ENCODE measurements around the gene PITPNC1. TPM values are rescaled to one million over a fixed set of nuclear protein-coding genes. Genes with fewer than 3 reads are reported as not detected.

Gene PITPNC1
- polyA plus RNA-seq, 1 of the 3 experiments (the other 2 are of a cell fraction) = 18.4 TPM

DNA sequence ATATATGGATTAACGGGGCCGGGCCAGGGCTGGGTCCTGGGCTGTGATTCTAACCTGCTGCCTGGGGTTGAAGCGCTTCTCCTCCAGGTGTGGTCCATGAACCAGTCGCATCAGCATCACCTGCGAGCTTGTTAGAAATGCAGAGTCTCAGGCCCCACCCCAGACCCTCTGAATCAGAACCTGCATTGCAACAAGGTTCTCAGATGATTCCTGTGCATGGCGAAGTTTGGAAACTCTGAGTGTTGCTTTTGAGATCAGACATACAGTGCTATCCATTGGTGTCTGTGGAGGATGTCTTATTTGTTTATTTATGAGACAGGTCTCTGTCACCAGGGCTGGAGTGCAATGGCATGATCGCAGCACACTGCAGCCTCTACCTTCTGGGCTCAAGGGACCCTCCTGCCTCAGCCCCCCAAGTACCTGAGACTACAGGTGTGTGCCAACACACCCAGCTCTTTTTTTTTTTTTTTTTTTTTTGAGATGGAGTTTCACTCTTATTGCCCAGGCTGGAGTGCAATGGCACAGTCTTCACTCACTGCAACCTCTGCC, 99.8 kb downstream of the PITPNC1 start (continued):
- TF ChIP-seq, protein P1, sequence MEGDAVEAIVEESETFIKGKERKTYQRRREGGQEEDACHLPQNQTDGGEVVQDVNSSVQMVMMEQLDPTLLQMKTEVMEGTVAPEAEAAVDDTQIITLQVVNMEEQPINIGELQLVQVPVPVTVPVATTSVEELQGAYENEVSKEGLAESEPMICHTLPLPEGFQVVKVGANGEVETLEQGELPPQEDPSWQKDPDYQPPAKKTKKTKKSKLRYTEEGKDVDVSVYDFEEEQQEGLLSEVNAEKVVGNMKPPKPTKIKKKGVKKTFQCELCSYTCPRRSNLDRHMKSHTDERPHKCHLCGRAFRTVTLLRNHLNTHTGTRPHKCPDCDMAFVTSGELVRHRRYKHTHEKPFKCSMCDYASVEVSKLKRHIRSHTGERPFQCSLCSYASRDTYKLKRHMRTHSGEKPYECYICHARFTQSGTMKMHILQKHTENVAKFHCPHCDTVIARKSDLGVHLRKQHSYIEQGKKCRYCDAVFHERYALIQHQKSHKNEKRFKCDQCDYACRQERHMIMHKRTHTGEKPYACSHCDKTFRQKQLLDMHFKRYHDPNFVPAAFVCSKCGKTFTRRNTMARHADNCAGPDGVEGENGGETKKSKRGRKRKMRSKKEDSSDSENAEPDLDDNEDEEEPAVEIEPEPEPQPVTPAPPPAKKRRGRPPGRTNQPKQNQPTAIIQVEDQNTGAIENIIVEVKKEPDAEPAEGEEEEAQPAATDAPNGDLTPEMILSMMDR (IDR thresholded peaks at IDR 0.05) = no peak
- TF ChIP-seq GATA2 (CRISPR knock-in tag; IDR thresholded peaks at IDR 0.05) (no peak), POLR2AphosphoS5 (IDR thresholded peaks at IDR 0.05; ENCODE audit: low read depth, low read length) (no peak)
- TF ChIP-seq, protein P2, sequence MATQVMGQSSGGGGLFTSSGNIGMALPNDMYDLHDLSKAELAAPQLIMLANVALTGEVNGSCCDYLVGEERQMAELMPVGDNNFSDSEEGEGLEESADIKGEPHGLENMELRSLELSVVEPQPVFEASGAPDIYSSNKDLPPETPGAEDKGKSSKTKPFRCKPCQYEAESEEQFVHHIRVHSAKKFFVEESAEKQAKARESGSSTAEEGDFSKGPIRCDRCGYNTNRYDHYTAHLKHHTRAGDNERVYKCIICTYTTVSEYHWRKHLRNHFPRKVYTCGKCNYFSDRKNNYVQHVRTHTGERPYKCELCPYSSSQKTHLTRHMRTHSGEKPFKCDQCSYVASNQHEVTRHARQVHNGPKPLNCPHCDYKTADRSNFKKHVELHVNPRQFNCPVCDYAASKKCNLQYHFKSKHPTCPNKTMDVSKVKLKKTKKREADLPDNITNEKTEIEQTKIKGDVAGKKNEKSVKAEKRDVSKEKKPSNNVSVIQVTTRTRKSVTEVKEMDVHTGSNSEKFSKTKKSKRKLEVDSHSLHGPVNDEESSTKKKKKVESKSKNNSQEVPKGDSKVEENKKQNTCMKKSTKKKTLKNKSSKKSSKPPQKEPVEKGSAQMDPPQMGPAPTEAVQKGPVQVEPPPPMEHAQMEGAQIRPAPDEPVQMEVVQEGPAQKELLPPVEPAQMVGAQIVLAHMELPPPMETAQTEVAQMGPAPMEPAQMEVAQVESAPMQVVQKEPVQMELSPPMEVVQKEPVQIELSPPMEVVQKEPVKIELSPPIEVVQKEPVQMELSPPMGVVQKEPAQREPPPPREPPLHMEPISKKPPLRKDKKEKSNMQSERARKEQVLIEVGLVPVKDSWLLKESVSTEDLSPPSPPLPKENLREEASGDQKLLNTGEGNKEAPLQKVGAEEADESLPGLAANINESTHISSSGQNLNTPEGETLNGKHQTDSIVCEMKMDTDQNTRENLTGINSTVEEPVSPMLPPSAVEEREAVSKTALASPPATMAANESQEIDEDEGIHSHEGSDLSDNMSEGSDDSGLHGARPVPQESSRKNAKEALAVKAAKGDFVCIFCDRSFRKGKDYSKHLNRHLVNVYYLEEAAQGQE (IDR thresholded peaks at IDR 0.05; ENCODE audit: low read depth, low read length) = no peak

DNA sequence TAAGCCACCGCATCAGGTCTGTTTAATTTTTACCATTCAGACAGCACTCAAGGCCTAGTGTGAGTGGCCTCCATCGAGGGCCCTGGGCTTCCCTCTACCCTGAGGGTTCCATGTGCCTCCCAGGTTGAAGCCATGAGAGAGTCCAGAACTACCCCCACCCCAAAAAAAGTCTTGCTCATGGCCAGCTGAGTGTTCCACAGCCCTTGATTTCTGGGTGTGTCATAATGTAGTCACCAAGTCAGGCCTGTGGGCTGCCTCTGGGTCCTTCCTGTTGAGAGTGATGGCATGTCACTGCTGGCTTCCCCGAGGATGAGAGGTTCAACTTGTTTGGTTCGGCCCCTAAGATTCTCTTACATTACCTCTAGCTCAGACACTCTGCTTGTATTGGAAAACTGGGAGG, 100.6 kb downstream of the PITPNC1 start:
- Histone ChIP-seq H4K20me1 (ENCODE audit: insufficient read depth) (no peaks in the 10 kb centered on the region), H3K27me3 (ENCODE audit: insufficient read depth) (no peaks in the 10 kb centered on the region), H3K4me1 (ENCODE audit: control insufficient read depth in 1 of 2, insufficient read depth in 2 of 2, low read depth in 1 of 2, low read length in 1 of 2) (peaks cover 4 to 14% of the 10 kb centered on the region in 2 experiments; a peak in 3 of 4 replicates), H3K9me2 (no peaks in the 10 kb centered on the region), H2AFZ (ENCODE audit: low read depth) (no peak overlapping the region), H3K4me2 (peak overlapping the region; percentile 25; the same call in 1 of the 2 replicates), H3F3A (replicated peaks; ENCODE audit: insufficient read depth) (peaks cover 5% of the 10 kb centered on the region), H3K27ac (ENCODE audit: low read depth in 2 of 2, low read length in 1 of 2) (peak overlapping the region in 1 of 2 experiments; percentile 34; a peak in 2 of 4 replicates), H3K79me2 (ENCODE audit: insufficient read depth) (peaks cover 25% of the 10 kb centered on the region; the same call in 1 of the 2 replicates), H3K4me3 (ENCODE audit: low read depth in 2 of 2, low read length in 1 of 2) (no peak overlapping the region), H3K36me3 (replicated peaks in 1 of 2; ENCODE audit: control insufficient read depth in 1 of 2, insufficient read depth in 2 of 2, low read length in 1 of 2) (no peaks in the 10 kb centered on the region), H3K9me3 (no peaks in the 10 kb centered on the region), H3K9ac (no peak overlapping the region)
- ChIA-PET POLR2A (interaction anchor here (2.0 kb wide), 1 partner anchor 128 kb away, joined by 6 read pairs; no protein-coding TSS in a partner anchor), CTCF (interaction anchor here (1.2 to 14.5 kb wide), 7 partner anchors 8 to 128 kb away, joined by 3 to 284 read pairs (median 78); partner anchors contain the start of gene PITPNC1)
- 80% methylated on average over 4 of the region's 4 CpGs for WGBS (ENCODE audit: low lambda C conversion rate)
- no peak for DNase-seq
- TF ChIP-seq TEAD4 (IDR thresholded peaks at IDR 0.05; ENCODE audit: borderline replicate concordance, insufficient read depth) = no peak
- TF ChIP-seq GABPA (IDR thresholded peaks at IDR 0.05; ENCODE audit: low read depth) = no peak
- TF ChIP-seq TCF12 (IDR thresholded peaks at IDR 0.05) = peak; percentile 40; the same call in 1 of the 2 replicates
- no peak for TF ChIP-seq RCOR1 (IDR thresholded peaks at IDR 0.05; ENCODE audit: low read length)
- TF ChIP-seq, protein P3, sequence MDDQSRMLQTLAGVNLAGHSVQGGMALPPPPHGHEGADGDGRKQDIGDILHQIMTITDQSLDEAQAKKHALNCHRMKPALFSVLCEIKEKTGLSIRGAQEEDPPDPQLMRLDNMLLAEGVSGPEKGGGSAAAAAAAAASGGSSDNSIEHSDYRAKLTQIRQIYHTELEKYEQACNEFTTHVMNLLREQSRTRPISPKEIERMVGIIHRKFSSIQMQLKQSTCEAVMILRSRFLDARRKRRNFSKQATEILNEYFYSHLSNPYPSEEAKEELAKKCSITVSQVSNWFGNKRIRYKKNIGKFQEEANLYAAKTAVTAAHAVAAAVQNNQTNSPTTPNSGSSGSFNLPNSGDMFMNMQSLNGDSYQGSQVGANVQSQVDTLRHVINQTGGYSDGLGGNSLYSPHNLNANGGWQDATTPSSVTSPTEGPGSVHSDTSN (IDR thresholded peaks at IDR 0.05) = peak; percentile 35; the same call in 1 of the 2 replicates
- no peak for TF ChIP-seq SMC3 (IDR thresholded peaks at IDR 0.05; ENCODE audit: low read depth, low read length)
- no peak for TF ChIP-seq EP300 (IDR thresholded peaks at IDR 0.05; ENCODE audit: borderline replicate concordance in 1 of 2, low read depth in 1 of 2, low read length in 1 of 2)
